Epithelial cell of esophagus (primary cell): ENCODE results near the gene ARHGEF37.
"Not testable (repeated sequence)": the region's sequence is repeated elsewhere in the genome, so short reads cannot be mapped to it uniquely, and the experiment has no call there.

Source experiments
- DNase-seq: peaks from one replicate; pipeline ENCODE4 v3.0.0; 2010; ENCODE audit warnings: low read depth
- H3K4me3 ChIP-seq: 2 replicates; pipeline ENCODE4 v1.5.1; 2011; ENCODE audit warnings: mild to moderate bottlenecking, low read length, control low read depth
- TF ChIP-seq, protein P1 (sequence below): IDR thresholded peaks from 2 replicates; pipeline ENCODE4 v1.5.1; 2011; ENCODE audit warnings: low read depth, mild to moderate bottlenecking, low read length, control low read depth, inconsistent platforms; ENCODE audit not compliant: insufficient read depth; ENCODE audit errors: missing control alignments

The ARHGEF37 gene

DNA sequence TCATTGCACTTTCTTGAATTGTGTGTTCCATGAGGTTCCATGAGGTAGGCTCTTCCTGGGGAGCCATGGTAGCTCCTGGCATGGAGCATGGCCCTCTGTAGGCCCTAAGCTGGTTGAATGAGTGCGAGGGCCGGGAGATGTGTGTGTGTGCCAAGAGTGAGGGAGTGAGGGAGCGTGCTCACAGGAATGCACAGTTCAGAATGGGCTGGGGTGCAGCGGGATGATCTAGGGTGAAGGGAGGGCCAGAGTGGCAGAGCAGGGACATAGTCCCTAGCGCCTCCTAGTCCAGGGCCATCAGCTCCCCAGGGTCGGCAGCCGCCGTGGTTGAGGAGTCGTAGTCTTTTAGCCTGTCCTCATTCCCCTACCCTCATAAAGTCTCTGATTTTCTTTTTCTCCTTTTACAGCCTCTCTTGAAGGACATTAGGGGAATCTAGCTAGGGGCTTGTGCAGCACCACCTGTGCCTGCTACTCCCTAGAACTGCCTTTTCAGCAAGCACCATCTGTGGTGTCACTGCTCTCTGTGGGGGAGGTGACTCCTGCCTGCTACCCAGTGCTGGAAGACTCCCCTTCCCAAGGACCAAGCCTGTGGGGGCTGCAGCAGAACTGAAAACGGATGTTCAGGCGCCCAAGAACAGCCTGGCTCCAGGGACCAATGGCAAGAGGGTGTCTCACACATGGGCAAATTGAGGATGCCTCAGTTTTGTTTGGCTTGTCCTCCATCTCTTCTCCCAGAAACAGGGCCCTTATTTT, 83.5 kb downstream of the ARHGEF37 start:
- DNase-seq = no peak
- H3K4me3 ChIP-seq = no peak overlapping the region
- TF ChIP-seq, protein P1, sequence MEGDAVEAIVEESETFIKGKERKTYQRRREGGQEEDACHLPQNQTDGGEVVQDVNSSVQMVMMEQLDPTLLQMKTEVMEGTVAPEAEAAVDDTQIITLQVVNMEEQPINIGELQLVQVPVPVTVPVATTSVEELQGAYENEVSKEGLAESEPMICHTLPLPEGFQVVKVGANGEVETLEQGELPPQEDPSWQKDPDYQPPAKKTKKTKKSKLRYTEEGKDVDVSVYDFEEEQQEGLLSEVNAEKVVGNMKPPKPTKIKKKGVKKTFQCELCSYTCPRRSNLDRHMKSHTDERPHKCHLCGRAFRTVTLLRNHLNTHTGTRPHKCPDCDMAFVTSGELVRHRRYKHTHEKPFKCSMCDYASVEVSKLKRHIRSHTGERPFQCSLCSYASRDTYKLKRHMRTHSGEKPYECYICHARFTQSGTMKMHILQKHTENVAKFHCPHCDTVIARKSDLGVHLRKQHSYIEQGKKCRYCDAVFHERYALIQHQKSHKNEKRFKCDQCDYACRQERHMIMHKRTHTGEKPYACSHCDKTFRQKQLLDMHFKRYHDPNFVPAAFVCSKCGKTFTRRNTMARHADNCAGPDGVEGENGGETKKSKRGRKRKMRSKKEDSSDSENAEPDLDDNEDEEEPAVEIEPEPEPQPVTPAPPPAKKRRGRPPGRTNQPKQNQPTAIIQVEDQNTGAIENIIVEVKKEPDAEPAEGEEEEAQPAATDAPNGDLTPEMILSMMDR = no peak

DNA sequence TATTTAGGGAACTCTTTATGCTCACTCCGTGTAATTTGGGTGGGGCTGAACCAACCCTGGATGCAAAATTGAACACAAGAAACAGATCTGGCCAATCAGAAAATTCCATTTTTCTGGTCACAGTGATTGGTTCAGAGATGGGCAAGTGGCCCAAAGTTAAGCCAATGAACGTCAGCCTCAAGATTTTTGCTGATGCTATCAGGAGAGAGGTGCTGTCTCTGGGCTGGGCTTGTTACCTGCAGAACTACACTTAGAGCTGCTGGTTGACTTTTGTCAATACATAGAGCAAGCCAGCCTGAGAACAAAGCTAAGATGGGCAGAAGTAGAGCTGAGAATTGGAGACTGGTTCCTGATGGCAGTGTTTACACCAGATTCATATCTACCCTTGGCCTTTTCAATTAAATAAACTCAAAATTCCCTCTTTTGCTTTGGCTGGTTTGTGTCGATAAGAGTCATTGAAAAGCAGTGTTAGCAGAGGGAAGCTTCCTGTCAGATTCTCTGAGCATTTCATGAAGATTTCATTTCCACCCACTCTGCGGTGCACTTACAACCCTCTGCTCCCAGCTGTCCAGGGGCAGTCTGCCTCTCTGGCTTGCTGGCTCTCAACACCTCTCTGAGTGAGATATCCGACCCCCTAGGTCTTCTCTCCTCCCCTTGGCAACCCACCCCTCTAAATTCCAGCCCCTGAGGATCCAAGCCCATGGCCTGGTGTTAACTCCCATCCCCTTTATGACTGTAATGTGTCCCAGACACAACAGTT, 84.3 kb downstream of the ARHGEF37 start:
- H3K4me3 ChIP-seq = no peak overlapping the region
- TF ChIP-seq, protein P1 = no peak
- DNase-seq = no peak

GRCh38 chr5:149666212-149666852, 85.0 kb downstream of the ARHGEF37 start:
- DNase-seq = peak; percentile 64
- TF ChIP-seq, protein P1 = no peak
- no peak overlapping the region for H3K4me3 ChIP-seq

GRCh38 chr5:149667084-149667828, 86.0 kb downstream of the ARHGEF37 start:
- DNase-seq = peak; percentile 36
- TF ChIP-seq, protein P1 = peak; percentile 71
- no peak overlapping the region for H3K4me3 ChIP-seq

- no peak for DNase-seq
- no peak overlapping the region for H3K4me3 ChIP-seq
- TF ChIP-seq, protein P1 = no peak
These were observed 86.6 kb downstream of the ARHGEF37 start for GRCh38 chr5:149667829-149668330.

GRCh38 chr5:149669273-149669672, 88.0 kb downstream of the ARHGEF37 start:
- DNase-seq, H3K4me3 ChIP-seq: not testable (repeated sequence)
